Gastroesophageal sphincter (tissue), 3 donors: ENCODE data around the gene LTV1.
"Not testable (repeated sequence)": the region's sequence is repeated elsewhere in the genome, so short reads cannot be mapped to it uniquely, and the experiment has no call there.

Source experiments
- CTCF ChIP-seq, 4 experiments: fragments of 200-600 bp in 2 of 4; fragments of 450-650 bp in 2 of 4; sonication (generic) in 1 of 4; IDR thresholded peaks; one replicate each; pipeline ENCODE4 v1.5.1; 2017 to 2019; ENCODE audit warnings: antibody characterized with exemption in 4 of 4, mild to moderate bottlenecking in 2 of 4, moderate library complexity in 2 of 4
- POLR2A ChIP-seq, 2 donors: fragments of 450-650 bp; IDR thresholded peaks; one replicate each; pipeline ENCODE4 v1.6.1; 2017; ENCODE audit warnings: antibody characterized with exemption in 2 of 2, mild to moderate bottlenecking in 2 of 2, moderate library complexity in 1 of 2
- POLR2AphosphoS5 ChIP-seq: sonication (generic); formaldehyde crosslinking; IDR thresholded peaks from one replicate; pipeline ENCODE4 v1.6.1; 2017; ENCODE audit warnings: antibody characterized with exemption

- not testable (repeated sequence) for TF ChIP-seq POLR2A (IDR thresholded peaks at IDR 0.05); CTCF (IDR thresholded peaks at IDR 0.05); POLR2AphosphoS5
These were observed 28.1 kb downstream of the LTV1 start for GRCh38 chr6:143871202-143871730.
